GM21423 (cell line): ENCODE results near the gene CAPZA2.
"Not testable (repeated sequence)": the region's sequence is repeated elsewhere in the genome, so short reads cannot be mapped to it uniquely, and the experiment has no call there.

Source experiments
- ATAC-seq: cut with Tn5 transposase; IDR thresholded peaks from one replicate; pipeline ENCODE4 v1.9.1; 2021; ENCODE audit warnings: mild to moderate bottlenecking, moderate library complexity; ENCODE audit not compliant: unreplicated experiment

CAPZA2 gene

DNA sequence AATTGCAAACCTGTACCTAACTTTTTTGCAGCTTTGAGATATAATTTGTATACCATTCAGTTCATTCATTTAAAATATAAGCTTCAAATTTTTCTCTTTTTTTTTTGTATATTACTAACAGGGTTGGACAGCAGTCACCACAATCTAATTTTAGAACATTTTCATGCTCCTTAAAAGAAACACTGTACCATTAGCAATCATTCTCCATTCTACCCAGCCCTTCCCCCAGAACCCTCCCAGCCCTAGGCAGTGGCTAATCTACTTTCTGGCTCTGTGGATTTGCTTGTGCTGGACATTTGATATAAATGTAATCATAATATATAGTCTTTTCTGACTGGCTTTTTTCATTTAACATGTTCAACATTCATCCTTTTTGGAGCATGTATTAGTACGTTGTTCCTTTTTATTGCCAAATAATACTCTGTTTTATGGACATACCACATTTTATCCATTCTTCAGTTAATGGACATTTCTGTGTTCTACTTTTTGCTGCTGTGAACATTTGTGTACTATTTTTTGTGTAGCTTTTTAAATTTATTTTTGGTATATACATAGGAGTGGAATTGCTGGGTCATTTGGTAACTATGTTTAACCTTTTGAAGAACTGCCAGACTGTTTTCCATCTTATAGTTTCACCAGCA lies 50.0 kb downstream of the CAPZA2 start:
- ATAC-seq = no peak

DNA sequence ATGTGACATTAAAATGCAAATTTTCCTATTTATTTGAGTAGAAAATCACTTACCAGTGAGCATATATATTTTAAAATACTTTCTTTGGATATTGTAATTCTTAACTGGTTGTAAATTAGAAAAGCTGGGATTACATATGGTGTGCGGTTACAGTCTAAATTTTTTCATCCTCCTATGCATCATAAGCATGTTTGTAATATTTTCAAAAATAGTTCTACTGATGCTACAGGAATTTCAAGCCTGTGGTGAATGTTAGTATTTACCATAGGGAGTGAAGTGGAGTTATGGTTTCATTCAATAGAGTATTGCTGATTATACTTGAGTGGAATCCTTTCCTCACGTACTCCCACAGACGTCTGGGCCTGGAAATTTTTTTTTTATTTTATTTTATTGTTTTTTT lies 56.3 kb downstream of the CAPZA2 start:
- ATAC-seq = no peak

DNA sequence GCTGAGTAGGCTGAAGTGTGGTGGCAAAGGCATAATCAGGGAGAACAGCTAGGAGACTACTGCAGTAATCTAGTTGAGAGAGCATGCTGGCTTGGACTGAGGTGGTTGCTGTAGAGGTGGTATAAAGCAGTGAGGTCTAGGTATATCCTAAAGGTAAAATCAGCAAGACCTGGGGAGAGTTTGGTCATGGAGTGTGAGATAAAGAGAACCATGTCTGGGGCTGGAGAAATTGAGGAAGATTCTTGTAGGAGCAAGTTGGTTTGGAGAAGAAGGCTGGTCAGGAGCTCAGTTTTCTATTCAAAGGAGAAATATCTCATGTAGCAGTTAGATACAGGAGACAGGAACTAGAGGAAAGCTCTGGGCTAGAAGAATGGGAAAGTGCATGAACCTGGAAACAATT lies 58.0 kb downstream of the CAPZA2 start:
- ATAC-seq = no peak

DNA sequence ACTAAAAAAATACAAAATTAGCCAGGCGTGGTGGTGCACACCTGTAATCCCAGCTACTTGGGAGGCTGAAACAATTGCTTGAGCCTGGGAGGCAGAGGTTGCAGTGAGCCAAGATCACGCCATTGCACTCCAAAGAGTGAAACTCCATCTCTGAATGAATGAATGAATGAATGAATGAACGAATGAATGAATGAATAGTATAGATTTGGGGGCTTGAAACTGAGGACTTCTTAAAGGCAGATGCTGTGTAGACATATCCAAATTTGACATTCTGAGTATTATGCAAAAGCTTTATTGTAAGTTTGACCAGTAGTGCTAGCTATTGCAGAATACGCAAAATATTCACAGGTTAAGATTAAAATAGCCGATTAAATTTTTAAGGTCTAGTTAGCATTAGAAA lies 60.2 kb downstream of the CAPZA2 start:
- ATAC-seq = no peak

DNA sequence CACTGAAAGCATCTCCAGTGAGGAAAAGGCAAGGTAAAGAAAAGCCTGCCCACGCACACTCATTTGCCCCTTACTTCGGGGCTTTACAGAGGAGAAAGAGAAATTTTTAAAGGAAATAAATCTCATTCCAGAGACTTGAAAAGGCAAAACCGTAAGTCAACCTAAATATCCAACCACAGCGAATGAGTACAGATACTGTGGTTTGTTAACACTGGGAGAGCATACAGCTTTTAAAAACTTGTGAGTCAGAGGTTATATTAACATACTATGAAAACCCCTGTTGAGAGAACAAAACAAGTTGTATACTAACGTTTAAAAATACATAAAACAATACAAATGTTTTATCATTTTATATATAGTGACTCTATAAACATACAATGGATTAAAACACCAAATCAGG lies 62.4 kb downstream of the CAPZA2 start:
- no peak for ATAC-seq

DNA sequence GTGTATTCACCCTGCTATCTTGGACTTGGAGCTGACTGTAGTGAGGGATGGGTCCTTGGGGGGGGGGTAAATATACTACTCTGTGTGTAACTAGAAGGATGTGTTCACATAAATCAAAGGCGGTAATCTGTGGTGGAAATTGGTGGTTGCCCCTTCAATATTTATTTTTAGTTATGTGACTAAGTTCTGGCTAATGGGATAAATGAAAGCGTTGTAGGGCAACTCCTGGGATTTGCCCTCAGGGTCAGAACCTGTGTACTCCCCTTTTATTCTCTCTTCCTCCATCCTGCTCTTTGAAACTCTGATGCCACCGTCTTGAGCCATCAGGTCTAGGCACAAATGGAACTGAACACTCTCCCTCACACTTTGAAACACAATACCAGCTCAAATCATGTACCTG lies 66.6 kb downstream of the CAPZA2 start:
- no peak for ATAC-seq

DNA sequence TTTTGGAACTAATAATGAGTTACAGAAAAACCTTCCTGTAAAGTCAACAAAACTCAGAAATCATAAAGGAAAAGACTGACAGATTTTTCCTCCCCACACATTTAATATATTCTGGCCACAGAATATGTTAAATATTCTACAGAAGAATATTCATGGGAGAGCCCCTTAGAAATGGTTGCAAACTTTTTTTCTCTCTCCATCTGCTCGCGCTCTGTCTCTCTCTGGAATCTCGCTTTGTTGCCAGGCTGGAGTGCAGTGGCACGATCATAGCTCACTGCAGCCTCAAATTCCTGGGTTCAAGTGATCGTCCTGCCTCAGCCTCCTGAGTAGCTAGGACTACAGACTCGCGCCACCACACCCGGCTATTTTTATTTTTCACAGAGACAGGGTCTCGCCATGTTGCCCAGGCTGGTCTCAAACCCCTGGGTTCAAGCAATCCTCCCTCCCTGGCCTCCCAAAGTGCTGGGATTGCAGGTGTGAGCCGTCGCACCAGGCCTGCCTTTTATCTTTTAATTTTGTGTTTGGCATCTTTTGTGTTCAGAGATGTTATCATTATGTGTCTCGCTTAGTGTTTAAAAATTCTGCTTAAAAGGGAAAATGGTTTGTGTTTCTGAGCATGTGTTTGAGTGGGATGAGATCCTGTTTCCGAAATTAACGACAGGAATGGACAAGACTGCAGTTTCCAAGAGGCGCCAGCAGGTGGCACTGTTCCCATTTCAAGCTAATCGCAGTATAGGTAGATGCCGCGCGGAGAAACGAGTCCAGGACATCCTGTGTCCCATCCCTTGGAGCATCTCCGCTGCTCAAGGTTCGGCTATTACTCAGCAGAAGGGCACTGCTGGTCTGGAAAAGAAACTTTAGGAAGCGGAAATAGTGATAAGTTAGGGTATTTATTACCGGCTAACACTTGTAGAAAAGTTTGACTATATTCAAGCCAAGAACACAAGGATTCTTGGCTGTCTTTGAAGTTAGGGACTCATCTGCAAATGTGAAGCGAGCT lies 67.8 kb downstream of the CAPZA2 start:
- peak; percentile 74 for ATAC-seq

DNA sequence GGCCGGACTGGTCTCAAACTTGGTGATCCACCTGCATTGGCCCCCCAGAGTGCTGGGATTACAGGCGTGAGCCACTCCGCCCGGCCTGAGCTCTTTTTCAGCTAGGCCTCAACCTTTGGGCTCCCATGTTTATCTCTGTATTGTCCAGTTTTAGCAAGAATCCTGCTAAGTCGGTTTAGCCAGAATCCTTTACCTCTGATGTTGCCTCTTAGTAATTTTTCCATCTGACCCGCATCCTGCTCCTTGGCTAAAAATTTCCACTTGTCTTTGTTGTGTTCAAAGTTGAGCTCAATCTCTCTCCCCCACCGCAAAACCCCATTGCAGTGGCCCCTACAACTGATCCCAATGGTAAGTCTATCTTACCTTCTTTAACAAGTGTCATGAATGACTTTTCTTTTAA lies 70.2 kb downstream of the CAPZA2 start:
- ATAC-seq = no peak

DNA sequence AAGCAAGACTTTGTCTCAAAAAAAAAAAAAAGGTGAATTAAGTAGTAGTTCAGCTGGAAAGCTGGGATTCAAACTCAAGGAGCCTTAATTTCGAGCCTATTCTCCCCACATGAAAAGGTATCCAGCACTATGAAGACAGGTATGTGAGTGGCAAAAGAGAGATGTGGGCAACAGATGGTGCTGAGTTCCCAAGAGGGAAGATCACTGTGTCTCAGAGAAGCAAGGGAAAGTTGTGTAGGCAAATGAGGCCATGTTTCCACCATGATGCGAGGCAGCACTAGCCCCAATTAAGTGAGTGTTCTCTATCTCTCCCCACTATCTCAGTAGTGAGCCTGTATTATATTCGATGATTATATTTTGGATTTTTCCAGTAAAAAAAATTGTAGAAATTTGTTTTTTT lies 71.1 kb downstream of the CAPZA2 start:
- ATAC-seq = no peak

DNA sequence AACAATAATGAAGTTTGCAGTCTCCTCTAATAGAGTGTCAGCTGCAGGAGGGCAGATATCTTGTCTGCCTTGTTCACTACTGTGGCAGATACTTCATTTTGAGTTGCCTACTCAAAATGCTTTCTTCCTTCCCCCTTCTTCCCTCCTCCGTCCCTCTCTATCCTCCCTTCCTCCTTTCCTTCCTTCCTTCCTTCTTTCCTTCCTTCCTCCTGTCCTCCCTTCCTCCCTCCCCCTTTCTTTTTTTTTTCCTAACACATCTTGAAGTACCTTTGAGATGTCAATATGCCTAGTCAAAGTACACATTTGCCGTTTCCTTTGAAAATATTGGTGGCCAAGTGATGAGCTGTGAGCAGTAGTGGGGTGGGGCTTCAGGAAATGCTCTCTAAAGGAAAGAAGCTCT lies 72.2 kb downstream of the CAPZA2 start:
- ATAC-seq = no peak

DNA sequence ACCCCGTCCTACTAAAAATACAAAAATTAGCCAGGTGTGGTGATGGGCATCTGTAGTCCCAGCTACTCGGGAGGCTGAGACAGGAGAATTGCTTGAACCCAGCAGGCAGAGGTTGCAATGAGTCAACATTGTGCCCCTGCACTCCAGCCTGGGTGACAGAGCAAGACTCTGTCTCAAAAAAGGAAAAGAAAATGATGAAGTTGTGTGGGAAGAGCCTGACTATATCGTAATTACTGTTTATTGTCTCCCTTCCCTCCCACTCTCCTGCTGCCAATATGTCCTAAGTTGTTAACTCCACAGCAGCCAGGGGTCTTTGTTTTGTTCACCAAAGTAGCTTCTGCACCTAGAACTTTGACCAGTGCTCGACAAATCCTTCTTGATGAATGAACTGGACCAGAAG lies 74.5 kb downstream of the CAPZA2 start:
- not testable (repeated sequence) for ATAC-seq

DNA sequence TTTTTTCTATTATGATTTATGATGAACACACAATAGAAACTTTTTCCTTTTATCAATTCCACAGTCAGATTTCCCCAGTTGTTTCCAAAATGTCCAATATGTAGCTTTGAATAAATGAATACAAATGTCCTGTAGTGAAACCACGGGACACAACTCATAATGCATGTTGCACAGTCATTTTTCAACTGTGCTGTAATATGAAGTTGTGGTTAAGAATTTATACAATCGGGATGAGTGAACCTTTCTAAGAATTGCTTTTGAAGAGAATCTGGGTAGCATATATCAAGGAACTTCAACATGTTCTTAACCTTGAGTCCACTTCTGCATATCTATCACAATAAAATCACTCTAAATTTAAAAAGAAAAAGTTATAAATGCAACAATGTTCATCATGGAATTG lies 76.3 kb downstream of the CAPZA2 start:
- no peak for ATAC-seq

DNA sequence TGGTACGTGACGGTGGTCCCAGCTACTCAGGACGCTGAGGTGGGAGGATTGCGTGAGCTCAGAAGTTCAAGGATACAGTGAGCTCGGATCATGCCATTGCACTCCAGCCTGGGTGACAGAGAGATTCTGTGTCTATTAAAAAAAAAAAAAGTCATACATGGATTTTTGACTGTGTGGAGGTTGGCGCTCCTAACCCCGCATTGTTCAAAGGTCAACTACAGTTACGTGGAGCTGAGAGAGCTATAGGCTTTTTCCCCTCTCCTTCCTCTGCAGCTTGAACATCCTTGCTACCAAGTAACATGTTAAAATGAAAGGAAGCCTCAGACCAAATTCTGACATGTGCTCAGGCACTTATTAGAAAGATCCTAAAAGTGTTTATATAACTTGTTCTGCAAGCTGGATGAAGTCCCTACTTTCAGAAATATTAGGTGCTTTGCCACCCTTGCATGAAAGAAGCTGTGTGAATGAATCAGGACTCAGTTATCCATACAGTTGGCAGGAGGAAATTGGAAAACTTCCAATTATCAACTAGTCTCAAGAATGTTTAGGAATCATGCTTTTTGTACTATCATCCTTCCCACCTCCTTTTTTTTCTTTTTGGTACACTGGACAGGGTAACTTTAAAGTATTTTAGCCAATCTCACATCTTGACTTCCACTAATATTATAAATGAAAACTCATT lies 78.4 kb downstream of the CAPZA2 start:
- ATAC-seq = no peak

DNA sequence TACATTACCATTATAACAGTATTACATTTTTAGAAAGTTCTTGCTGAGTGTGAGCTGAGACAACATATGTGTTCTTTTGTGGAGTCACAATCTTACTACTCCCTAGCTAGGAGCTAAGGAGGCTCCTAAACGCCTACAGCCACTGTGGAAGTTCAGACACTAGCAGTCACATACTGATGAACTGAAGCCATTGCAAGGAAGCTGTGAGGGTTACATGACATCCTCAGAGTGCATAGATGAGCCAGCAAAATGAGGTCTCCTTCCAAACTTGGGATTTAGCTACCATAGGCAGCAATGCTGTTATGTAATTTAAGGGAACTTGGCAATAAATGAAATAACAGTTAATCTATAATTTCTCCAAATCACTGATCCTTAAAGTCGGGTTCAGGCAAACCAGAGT lies 80.1 kb downstream of the CAPZA2 start:
- ATAC-seq = no peak

DNA sequence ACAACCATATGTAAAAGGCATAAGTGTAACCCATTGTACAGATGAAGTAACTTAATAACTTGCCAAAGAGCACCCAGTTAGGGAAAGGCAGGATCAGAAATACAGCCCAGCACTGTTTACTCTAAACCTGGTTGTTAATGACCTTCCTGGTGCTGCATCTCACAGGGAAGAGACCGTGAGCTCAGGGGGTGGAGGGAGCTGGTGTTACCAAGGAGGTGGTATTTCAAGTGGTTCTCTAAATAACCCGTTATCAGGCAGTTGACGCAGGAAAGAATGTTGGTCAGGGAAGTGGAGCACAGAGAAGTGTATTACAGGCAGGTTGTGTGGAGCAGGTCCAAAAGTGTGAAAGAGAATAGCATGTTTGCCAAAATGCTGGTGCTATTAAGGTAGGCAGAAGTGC lies 86.5 kb downstream of the CAPZA2 start:
- ATAC-seq = no peak

DNA sequence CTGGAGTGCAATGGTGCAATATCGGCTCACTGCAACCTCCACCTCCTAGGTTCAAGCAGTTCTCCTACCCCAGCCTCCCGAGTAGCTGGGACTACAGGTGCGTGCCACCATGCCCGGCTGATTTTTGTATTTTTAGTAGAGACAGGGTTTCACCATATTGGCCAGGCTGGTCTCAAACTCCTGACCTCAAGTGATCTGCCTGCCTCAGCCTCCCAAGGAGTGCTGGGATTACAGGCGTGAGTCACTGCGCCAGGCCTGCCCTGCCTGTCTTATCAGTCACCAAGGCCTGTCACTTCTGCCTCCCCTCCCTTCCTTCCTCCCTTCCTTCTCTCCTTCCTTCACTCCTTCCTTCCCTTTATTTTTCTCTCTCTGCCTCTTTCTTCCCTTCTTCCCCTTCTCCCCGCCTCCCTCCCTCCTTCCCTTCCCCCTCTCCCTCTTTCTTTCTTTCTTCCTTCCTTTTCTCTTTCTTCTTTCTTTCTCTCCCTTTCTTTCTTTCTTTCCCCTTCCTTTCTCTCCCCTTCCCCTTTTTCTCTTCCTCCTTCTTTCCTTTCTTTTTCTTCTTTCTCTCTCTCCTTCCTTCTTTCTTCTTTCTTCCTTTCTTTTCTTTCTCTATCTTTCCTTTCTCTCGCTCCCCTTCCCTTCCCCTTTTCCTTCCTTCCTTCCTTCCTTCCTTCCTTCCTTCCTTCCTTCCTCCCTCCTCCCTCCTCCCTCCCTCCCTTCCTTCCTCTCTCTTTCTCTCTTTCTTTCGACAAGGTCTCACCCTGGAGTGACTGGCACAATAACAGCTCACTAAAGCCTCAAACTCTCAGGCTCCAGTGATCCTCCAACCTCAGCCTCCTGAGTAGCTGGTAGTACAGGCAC lies 87.8 kb downstream of the CAPZA2 start:
- no peak for ATAC-seq

DNA sequence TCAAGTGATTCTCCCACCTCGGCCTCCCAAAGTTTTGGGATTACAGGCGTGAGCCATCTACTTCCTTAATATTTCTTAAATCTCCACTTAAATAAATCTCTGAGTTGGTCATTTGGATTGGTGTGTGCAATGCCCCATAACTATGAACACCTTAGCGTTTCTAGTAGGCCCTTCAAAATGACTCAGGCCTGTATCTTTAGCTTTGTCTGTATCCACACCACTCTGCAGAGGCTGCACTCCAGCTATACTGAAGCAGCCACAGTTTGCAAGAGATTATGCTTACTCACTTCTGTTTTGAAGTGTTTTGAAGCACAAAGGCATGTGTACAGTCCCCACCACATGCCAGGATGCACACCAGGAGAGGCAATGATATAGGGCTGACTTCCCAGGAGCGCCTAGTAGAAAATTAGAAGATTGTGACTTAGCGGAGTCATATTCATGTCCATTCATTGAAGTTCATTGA lies 88.5 kb downstream of the CAPZA2 start:
- ATAC-seq = no peak

DNA sequence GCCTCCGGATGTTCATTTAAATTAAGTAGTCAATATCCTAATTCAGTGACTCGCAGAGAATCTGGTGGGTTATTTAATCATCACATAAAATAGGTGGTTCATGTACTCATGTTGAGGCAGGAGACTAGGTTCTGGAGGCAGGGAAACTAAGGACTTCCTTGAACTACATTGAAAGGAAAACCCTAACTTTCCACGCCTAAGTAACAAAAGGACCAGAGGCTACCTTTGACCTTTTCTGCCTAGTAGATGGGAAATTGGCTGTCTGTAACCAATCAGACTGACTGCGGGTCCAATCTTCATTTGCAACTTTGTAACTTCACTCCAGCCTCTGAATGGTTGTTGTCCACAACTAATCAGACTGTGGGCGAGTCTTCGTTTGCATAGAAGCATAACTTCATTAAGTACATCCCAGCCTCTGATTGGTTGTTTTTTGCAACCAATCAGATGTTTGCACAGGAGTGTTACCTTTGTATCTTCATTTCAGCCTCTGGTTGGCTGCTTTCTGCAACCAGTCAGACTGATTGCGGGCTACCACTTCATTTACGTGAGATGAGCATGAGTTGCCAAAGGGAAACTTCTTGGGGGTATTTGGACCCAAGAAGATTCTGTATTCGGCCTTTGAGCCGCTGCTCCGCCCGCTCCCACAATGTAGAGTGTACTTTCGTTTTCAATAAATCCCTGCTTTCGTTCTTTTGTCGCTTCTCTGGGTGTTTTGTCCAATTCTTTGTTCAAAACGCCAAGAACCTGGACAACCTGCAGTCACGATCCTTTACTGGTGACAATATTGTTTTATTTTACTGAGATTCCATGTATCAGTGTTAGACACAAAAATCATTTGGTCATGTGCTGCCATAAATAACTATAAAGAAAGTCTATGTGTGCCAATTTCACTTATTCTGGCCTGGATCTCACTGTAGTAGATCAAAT lies 89.2 kb downstream of the CAPZA2 start:
- no peak for ATAC-seq

DNA sequence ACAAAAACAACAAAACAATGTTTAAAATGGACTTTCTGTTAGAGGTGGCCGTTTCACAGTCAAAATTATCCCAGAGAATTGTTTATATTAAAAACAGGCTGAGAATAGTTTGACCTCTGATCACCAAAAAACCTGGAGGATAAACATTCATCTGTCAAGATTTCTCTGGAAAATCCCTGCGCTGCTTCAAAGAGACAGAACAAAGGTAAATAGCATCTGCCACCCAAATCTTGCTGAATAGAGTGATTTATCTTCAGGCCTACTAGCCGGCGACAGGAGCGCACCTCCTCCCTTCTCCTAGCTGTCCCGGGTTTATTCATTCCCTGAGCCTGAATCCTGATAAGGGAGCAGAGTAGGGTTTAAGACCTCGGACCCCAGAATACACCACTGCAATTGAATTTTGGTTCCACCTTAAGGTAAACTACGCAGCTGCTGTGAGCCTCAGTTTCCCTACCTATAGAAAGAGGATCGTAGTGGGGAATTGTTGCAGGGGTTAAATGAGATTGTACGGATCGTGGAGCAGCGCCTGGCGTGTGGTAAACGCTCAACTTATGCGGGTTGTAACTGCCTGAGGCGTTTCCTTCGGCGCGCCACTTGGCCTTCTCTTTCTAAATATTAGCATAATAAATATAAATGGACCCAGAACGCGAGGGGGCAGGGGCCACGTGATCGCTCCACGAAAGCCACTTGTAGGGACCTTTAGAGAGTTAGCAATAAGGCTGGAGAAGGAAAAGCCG lies 90.4 kb downstream of the CAPZA2 start:
- peak; percentile 14 for ATAC-seq
